COLO668 (cell line): ENCODE data around the gene TCHP.

ENCODE experiments used
- DNase-seq: peaks from one replicate; lab custom pipeline; 2025; ENCODE audit not compliant: unreplicated experiment; lab: John Stamatoyannopoulos, UW

Gene TCHP

DNA sequence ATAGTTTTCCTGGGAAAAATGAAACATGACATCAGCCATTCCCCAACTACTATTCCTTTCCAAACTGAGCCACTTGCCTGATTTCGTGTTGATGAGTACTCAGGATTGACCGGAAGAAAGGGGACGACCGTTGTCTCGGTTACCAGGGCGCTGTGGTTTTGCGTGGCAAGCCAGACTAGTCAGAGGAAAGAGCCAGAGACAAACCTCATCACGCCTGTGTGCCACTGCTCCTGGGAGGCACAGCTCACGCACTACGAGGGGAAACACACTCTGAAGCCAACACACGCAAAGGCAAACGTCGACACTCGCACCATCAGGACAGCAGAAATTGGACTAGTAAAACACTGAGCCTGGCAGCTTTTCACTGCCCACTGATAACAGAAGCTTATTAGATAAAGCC is 61.1 kb downstream of the TCHP start:
- no peak for DNase-seq

- DNase-seq, result no peak
Observed at GRCh38 chr12:109961612-109962011, 61.5 kb downstream of the TCHP start.

- DNase-seq, result no peak
Observed at GRCh38 chr12:109962398-109962797, 62.3 kb downstream of the TCHP start.

DNA sequence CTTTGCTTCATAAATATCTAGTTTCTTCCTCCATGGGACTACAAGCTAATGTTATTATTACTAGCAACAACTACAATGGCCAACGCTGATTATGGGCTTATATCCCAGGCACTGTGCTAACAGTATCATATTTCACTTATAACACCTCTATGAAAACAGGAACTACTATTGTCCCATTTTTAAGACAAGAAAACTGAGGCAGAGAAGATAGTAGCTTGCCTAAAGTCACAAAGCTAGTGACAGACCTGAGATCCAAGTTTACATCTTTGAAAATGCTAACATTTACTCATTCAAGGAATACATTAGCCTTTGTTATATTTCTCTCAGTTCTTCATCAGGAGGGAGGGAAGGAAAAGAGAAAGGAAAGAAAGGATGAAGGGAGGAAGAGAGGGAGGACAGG is 63.3 kb downstream of the TCHP start:
- DNase-seq, result no peak

GRCh38 chr12:109963743-109964429 is 63.8 kb downstream of the TCHP start:
- DNase-seq, result no peak

GRCh38 chr12:109966546-109966945 is 66.5 kb downstream of the TCHP start:
- DNase-seq, result no peak

DNA sequence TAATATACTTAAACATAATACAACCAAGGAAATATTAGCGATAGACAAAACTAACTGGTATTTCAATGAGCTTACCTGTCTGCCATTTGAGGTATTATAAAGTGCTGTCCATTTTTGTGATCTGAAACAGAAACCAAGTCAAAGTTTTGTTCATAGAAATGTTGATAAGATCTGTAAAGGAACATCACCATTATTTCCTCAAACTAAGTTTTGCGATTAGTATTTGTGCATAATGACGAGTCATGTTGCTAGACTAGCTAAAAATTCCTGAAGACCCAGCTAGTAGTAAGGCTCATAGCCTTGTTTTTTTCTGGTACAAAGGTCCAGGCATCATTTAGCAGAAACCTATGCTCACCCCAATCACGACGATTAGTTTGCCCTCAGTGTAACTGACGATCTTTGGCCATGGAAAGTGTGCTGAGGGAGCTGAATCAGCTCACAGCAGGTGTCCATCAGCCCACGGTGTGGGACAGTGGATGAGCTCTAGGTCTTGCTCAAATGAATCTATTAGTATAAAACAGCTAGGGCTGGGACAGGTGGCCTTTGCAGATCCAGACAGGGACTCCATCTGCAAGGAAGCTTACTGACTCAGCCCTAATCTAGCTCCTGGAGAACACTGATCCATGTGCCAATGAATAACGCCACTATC is 67.4 kb downstream of the TCHP start:
- no peak for DNase-seq
